Stimulated activated CD4-positive, alpha-beta T cell treated with anti-CD3 and anti-CD28 coated beads, Interleukin-4, amount 100 ng/mL, for 48 hours (primary cell): ENCODE measurements around the gene NUP62.
"Not testable (repeated sequence)": the region's sequence is repeated elsewhere in the genome, so short reads cannot be mapped to it uniquely, and the experiment has no call there.

Experiments used
- DNase-seq, 2 donors: peaks; one replicate each; pipeline ENCODE4 v3.0.0-alpha.2; 2020; ENCODE audit warnings: low read depth in 2 of 2

NUP62 gene

GRCh38 chr19:49952479-49952836 lies 23.2 kb upstream of the NUP62 start:
- DNase-seq = no peak

- no peak for DNase-seq
These were observed 22.6 kb upstream of the NUP62 start for GRCh38 chr19:49951806-49952478.

- no peak for DNase-seq
These were observed 21.7 kb upstream of the NUP62 start for GRCh38 chr19:49950956-49951526.

- DNase-seq = no peak
These were observed 21.3 kb upstream of the NUP62 start for GRCh38 chr19:49950590-49950948.

GRCh38 chr19:49949742-49950589 lies 20.7 kb upstream of the NUP62 start:
- no peak for DNase-seq

- DNase-seq = no peak
These were observed 17.1 kb upstream of the NUP62 start for GRCh38 chr19:49946415-49946814.

GRCh38 chr19:49944567-49944966 lies 15.3 kb upstream of the NUP62 start:
- not testable (repeated sequence) for DNase-seq

- no peak for DNase-seq
These were observed 11.1 kb upstream of the NUP62 start for GRCh38 chr19:49940482-49940791.

- no peak for DNase-seq
These were observed 10.6 kb upstream of the NUP62 start for GRCh38 chr19:49939721-49940481.

- DNase-seq = no peak
These were observed 9.4 kb upstream of the NUP62 start for GRCh38 chr19:49938662-49939061.

GRCh38 chr19:49937750-49938381 lies 8.6 kb upstream of the NUP62 start:
- DNase-seq = peak; percentile 72 to 84

- no peak for DNase-seq
These were observed 7.2 kb upstream of the NUP62 start for GRCh38 chr19:49936549-49936948.

GRCh38 chr19:49933643-49934042 lies 4.3 kb upstream of the NUP62 start:
- no peak for DNase-seq

- DNase-seq = no peak
These were observed 3.4 kb upstream of the NUP62 start for GRCh38 chr19:49932731-49933131.

GRCh38 chr19:49932041-49932451 lies 2.7 kb upstream of the NUP62 start:
- DNase-seq = no peak

- DNase-seq = no peak
These were observed 2.2 kb upstream of the NUP62 start for GRCh38 chr19:49931293-49932040.

- no peak for DNase-seq
These were observed 1.2 kb upstream of the NUP62 start for GRCh38 chr19:49930483-49931011.

GRCh38 chr19:49929611-49930482 lies 543 bp upstream of the NUP62 start:
- peak; percentile 88 to 92 for DNase-seq

GRCh38 chr19:49927526-49928264 lies 1.6 kb downstream of the NUP62 start:
- DNase-seq = no peak
